ENCODE data around the gene GDPD4. TPM values are rescaled to one million over a fixed set of nuclear protein-coding genes. Genes with fewer than 3 reads are reported as not detected.

GDPD4 gene
- total and polyA plus RNA-seq, 2 of the 4 experiments (the other 2 are of a cell fraction), result not detected

DNA sequence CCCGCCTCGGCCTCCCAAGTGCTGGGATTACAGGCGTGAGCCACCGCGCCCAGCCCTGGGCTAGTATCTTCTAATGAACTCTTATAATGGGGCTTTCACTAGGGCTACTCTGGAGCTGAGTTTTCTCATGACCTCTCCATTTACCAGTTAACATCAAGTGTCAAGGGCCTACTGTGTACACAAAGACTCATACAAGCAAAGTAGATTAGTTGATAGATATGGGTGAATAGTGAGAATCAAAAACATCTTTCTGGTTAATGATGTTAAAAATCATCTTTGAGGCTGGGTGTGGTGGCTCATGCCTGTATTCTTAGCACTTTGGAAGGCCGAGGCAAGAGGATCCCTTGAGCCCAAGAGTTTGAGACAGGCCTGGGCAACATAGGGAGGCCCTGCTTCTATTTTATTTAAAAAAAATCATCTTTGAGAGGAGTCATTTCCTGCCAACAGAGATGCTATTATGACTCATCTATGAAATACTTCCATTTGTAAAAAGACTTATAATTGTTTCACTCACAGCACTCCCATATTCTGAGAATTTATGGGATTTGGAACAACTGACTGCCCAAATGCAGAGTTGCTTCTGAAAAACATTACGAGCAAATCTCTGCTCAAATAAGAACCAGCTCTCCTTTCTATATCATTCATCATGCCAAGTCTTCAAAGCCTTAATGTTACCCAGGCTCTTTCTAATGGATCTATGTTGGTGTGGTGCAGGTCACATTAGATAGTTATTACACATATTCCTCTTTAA is 57.0 kb downstream of the GDPD4 start:
- DNase-seq, result peak; percentile 85
- Histone ChIP-seq H3K27ac (ENCODE audit: insufficient read depth, low read length) (peak overlapping the region; percentile 63), H3K18ac (ENCODE audit: low read depth, low read length) (peak overlapping the region; percentile 98), H2BK20ac (ENCODE audit: low read depth, low read length) (peak overlapping the region; percentile 92), H4K91ac (ENCODE audit: insufficient read depth, low read depth, low read length) (peak overlapping the region; percentile 88), H3K56ac (ENCODE audit: extremely low read depth, insufficient read depth, low read length) (peak overlapping the region; percentile 34), H3K4ac (ENCODE audit: low read depth, low read length) (peak overlapping the region; percentile 94; the same call in 1 of the 2 replicates), H3K4me2 (ENCODE audit: low read depth, low read length) (peak overlapping the region; percentile 36; the same call in 1 of the 2 replicates), H3K79me1 (ENCODE audit: low read depth in 1 of 2, low read length in 2 of 2) (no peaks in the 10 kb centered on the region), H4K20me1 (ENCODE audit: insufficient read depth, low read length) (no peaks in the 10 kb centered on the region), H3K4me3 (ENCODE audit: insufficient read depth, low read depth, low read length) (no peak overlapping the region), H2BK15ac (ENCODE audit: low read depth, low read length) (peak overlapping the region; percentile 93; the same call in 1 of the 3 replicates), H2BK120ac (ENCODE audit: low read depth, low read length) (peak overlapping the region; percentile 93), H3K27me3 (ENCODE audit: control insufficient read depth, insufficient read depth, low read length) (no peaks in the 10 kb centered on the region), H4K5ac (ENCODE audit: low read depth, low read length) (peak overlapping the region; percentile 93), H3K36me3 (ENCODE audit: control insufficient read depth, insufficient read depth, low read length) (no peaks in the 10 kb centered on the region), H3K23ac (ENCODE audit: low read depth, low read length) (peak overlapping the region; percentile 96; the same call in 1 of the 2 replicates), H3K9me3 (ENCODE audit: control insufficient read depth, insufficient read depth, low read length) (no peaks in the 10 kb centered on the region), H2AK5ac (ENCODE audit: low read depth, low read length) (peak overlapping the region; percentile 27; the same call in 1 of the 2 replicates), H4K8ac (ENCODE audit: low read depth in 2 of 2, low read length in 2 of 2) (peak overlapping the region; percentile 89 to 96), H2BK5ac (ENCODE audit: low read depth, low read length, poor library complexity, severe bottlenecking) (peak overlapping the region; percentile 95), H3K14ac (replicated peaks; ENCODE audit: low read depth, low read length) (peak overlapping the region; percentile 96), H2AFZ (replicated peaks; ENCODE audit: low read length, poor library complexity) (peak overlapping the region; percentile 61), H2AK9ac (replicated peaks; ENCODE audit: low read depth, low read length, poor library complexity) (peak overlapping the region; percentile 22), H3K4me1 (ENCODE audit: control insufficient read depth, insufficient read depth, low read length) (peaks cover 11% of the 10 kb centered on the region; the same call in 1 of the 2 replicates), H3K9me1 (ENCODE audit: insufficient read depth, low read length) (no peaks in the 10 kb centered on the region; the same call in 1 of the 2 replicates), H3K9ac (ENCODE audit: low read depth, low read length) (no peak overlapping the region)
- no CpG with 5 or more reads among the region's 7 CpGs for WGBS, 2 experiments (ENCODE audit: extremely low coverage in 2 of 2, insufficient read length in 1 of 2)
- TF ChIP-seq FOS (IDR thresholded peaks at IDR 0.05; ENCODE audit: low read depth, low read length), result peak; percentile 86
- TF ChIP-seq, protein P1, sequence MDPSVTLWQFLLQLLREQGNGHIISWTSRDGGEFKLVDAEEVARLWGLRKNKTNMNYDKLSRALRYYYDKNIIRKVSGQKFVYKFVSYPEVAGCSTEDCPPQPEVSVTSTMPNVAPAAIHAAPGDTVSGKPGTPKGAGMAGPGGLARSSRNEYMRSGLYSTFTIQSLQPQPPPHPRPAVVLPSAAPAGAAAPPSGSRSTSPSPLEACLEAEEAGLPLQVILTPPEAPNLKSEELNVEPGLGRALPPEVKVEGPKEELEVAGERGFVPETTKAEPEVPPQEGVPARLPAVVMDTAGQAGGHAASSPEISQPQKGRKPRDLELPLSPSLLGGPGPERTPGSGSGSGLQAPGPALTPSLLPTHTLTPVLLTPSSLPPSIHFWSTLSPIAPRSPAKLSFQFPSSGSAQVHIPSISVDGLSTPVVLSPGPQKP (IDR thresholded peaks at IDR 0.05; ENCODE audit: borderline replicate concordance, low read depth, low read length), result no peak
- intact Hi-C loops (cut with micrococcal nuclease) (no loop called here), in situ Hi-C loops (cut with MboI; ENCODE audit: low sequenced_read_pairs) (no loop called here), dilution Hi-C loops (cut with HindIII; ENCODE audit: low sequenced_read_pairs, unreplicated experiment) (no loop called here)
- ChIA-PET POLR2A (ENCODE audit: unreplicated experiment) (no interaction called here), CTCF (interaction anchor here (0.9 kb wide), 1 partner anchor 69 kb away, joined by 3 read pairs; no protein-coding TSS in a partner anchor)
- BruUV-seq (replicated peaks), result no TSS peak
- ATAC-seq (ENCODE audit: low read depth), result peak; percentile 95
